GM23338 (cell line): ENCODE results near the gene BLTP2. TPM values are rescaled to one million over a fixed set of nuclear protein-coding genes. Genes with fewer than 3 reads are reported as not detected.

Source experiments
- ATAC-seq: fragments of 200-7000 bp; cut with Tn5 transposase; 3 replicates; pipeline ENCODE4 v1.9.1; 2020
- DNase-seq: peaks from one replicate; pipeline ENCODE4 v3.0.0-alpha.2; 2015; ENCODE audit warnings: low spot score
- H2AFZ ChIP-seq: fragments of 200-600 bp; sonication (generic); 2 replicates; pipeline ENCODE4 v1.8.0; 2016; ENCODE audit warnings: antibody characterized with exemption, mild to moderate bottlenecking, moderate library complexity
- H3F3A ChIP-seq: fragments of 200-600 bp; sonication (generic); replicated peaks from 2 replicates; pipeline ENCODE4 v1.8.0; 2017; ENCODE audit warnings: antibody characterized with exemption, mixed run types, low read depth
- H3K27ac ChIP-seq: fragments of 200-600 bp; sonication (generic); 2 replicates; pipeline ENCODE4 v1.6.1; 2016; ENCODE audit warnings: low read depth
- H3K27me3 ChIP-seq: fragments of 200-600 bp; sonication (generic); 2 replicates; pipeline ENCODE4 v1.8.0; 2016; ENCODE audit warnings: mild to moderate bottlenecking, mixed run types, moderate library complexity; ENCODE audit not compliant: insufficient read depth
- H3K36me3 ChIP-seq: fragments of 200-600 bp; sonication (generic); 2 replicates; pipeline ENCODE4 v1.8.0; 2016; ENCODE audit warnings: mild to moderate bottlenecking; ENCODE audit not compliant: insufficient read depth
- H3K4me1 ChIP-seq: fragments of 200-600 bp; sonication (generic); 2 replicates; pipeline ENCODE4 v1.8.0; 2016; ENCODE audit warnings: mild to moderate bottlenecking, moderate library complexity; ENCODE audit not compliant: insufficient read depth
- H3K4me2 ChIP-seq: fragments of 200-600 bp; sonication (generic); 2 replicates; pipeline ENCODE4 v1.7.1; 2017; ENCODE audit warnings: mixed run types
- H3K4me3 ChIP-seq: fragments of 200-600 bp; sonication (generic); 2 replicates; pipeline ENCODE4 v1.6.1; 2016; ENCODE audit warnings: mixed run types
- H3K79me2 ChIP-seq: fragments of 200-600 bp; sonication (generic); replicated peaks from 2 replicates; pipeline ENCODE4 v1.8.0; 2017; ENCODE audit warnings: mild to moderate bottlenecking; ENCODE audit not compliant: insufficient read depth
- H3K9me2 ChIP-seq: fragments of 200-600 bp; sonication (generic); 2 replicates; pipeline ENCODE4 v1.8.0; 2017; ENCODE audit not compliant: insufficient read depth
- H4K20me1 ChIP-seq: fragments of 200-600 bp; sonication (generic); replicated peaks from 2 replicates; pipeline ENCODE4 v1.8.0; 2017; ENCODE audit warnings: mild to moderate bottlenecking; ENCODE audit not compliant: insufficient read depth
- H3K27ac Mint-ChIP-seq: 2 replicates; pipeline ENCODE4 v1.8.0; 2020; ENCODE audit warnings: inconsistent platforms, mild to moderate bottlenecking, moderate library complexity, mixed read lengths
- H3K27me3 Mint-ChIP-seq: 3 replicates; pipeline ENCODE4 v1.8.0; 2022; ENCODE audit warnings: low read depth, mild to moderate bottlenecking, moderate library complexity, mixed read lengths, inconsistent platforms; ENCODE audit not compliant: insufficient read depth, poor library complexity
- H3K36me3 Mint-ChIP-seq: 3 replicates; pipeline ENCODE4 v1.8.0; 2021; ENCODE audit warnings: low read depth, mild to moderate bottlenecking, inconsistent platforms, moderate library complexity, mixed read lengths
- H3K4me1 Mint-ChIP-seq: 3 replicates; pipeline ENCODE4 v1.8.0; 2020; ENCODE audit warnings: mild to moderate bottlenecking, inconsistent platforms, mixed read lengths
- H3K4me3 Mint-ChIP-seq: 3 replicates; pipeline ENCODE4 v1.8.0; 2021; ENCODE audit warnings: moderate library complexity, mild to moderate bottlenecking, inconsistent platforms, mixed read lengths
- H3K9me3 Mint-ChIP-seq: 3 replicates; pipeline ENCODE4 v1.8.0; 2020; ENCODE audit warnings: moderate library complexity, mild to moderate bottlenecking, inconsistent platforms, mixed read lengths
- CREB1 ChIP-seq: fragments of 250-450 bp; sonication (Bioruptor Pico); IDR thresholded peaks from 2 replicates; pipeline ENCODE4 v1.5.0; 2020; ENCODE audit warnings: low read depth, mild to moderate bottlenecking, moderate library complexity
- CTCF ChIP-seq, 2 experiments: fragments of 200-600 bp in 1 of 2; sonication (generic) in 1 of 2; conservative IDR thresholded peaks; 2 replicates each; pipeline versions ENCODE4 v1.5.1 to v1.6.1; 2016 to 2017; ENCODE audit warnings: antibody characterized with exemption in 2 of 2, low read depth in 2 of 2, mild to moderate bottlenecking in 2 of 2, moderate library complexity in 1 of 2
- ETS1 ChIP-seq: IDR thresholded peaks from 2 replicates; pipeline ENCODE4 v1.6.1; 2016; ENCODE audit warnings: antibody characterized with exemption
- EZH2 ChIP-seq: fragments of 200-600 bp; sonication (generic); IDR thresholded peaks from one replicate; pipeline ENCODE4 v1.8.0; 2017; ENCODE audit warnings: antibody characterized with exemption, mild to moderate bottlenecking, low read depth; ENCODE audit not compliant: unreplicated experiment
- EZH2phosphoT487 ChIP-seq: fragments of 200-600 bp; sonication (generic); IDR thresholded peaks from one replicate; pipeline ENCODE4 v1.8.1; 2018; ENCODE audit warnings: antibody characterized with exemption; ENCODE audit not compliant: unreplicated experiment
- JUNB ChIP-seq: IDR thresholded peaks from one replicate; pipeline ENCODE4 v1.6.1; 2016; ENCODE audit warnings: antibody characterized with exemption; ENCODE audit not compliant: unreplicated experiment
- NANOG ChIP-seq: IDR thresholded peaks from 2 replicates; pipeline ENCODE4 v1.6.1; 2016; ENCODE audit warnings: antibody characterized with exemption, borderline replicate concordance
- POLR2AphosphoS5 ChIP-seq: IDR thresholded peaks from 2 replicates; pipeline ENCODE4 v1.6.1; 2016; ENCODE audit warnings: antibody characterized with exemption, low read depth
- REST ChIP-seq: IDR thresholded peaks from one replicate; pipeline ENCODE4 v1.6.1; 2018; ENCODE audit warnings: antibody characterized with exemption; ENCODE audit not compliant: unreplicated experiment
- STAT1 ChIP-seq: IDR thresholded peaks from one replicate; pipeline ENCODE4 v1.6.1; 2016; ENCODE audit warnings: antibody characterized with exemption; ENCODE audit not compliant: unreplicated experiment
- ZNF114 ChIP-seq: fragments of 250-450 bp; sonication (Bioruptor Pico); IDR thresholded peaks from 2 replicates; pipeline ENCODE4 v1.5.0; 2020; ENCODE audit warnings: mild to moderate bottlenecking, moderate library complexity
- ZNF331 ChIP-seq: fragments of 250-450 bp; sonication (Bioruptor Pico); IDR thresholded peaks from 2 replicates; pipeline ENCODE4 v1.5.0; 2020; ENCODE audit warnings: low read depth, mild to moderate bottlenecking, moderate library complexity
- ZNF462 ChIP-seq: fragments of 250-450 bp; sonication (Bioruptor Pico); IDR thresholded peaks from 2 replicates; pipeline ENCODE4 v1.5.0; 2020; ENCODE audit warnings: mild to moderate bottlenecking, moderate library complexity
- polyA plus RNA-seq: library from polyadenylated mRNA; unstranded; fragments of >200 nt; fragmentation: Nextera tagmentation; extraction: Ambion mirVana; gene quantifications from 2 replicates; pipeline ENCODE4 v1.2.1, GENCODE V29; 2016
- total RNA-seq: library from RNA; depleted of rRNA; stranded (reverse); fragments of >200 nt; shearing (Covaris generic); gene quantifications from 2 replicates; pipeline ENCODE4 v1.2.3, GENCODE V29; 2014

The BLTP2 gene
- total and polyA plus RNA-seq, 2 experiments from 2014 or later = 58.6 to 166 TPM

DNA sequence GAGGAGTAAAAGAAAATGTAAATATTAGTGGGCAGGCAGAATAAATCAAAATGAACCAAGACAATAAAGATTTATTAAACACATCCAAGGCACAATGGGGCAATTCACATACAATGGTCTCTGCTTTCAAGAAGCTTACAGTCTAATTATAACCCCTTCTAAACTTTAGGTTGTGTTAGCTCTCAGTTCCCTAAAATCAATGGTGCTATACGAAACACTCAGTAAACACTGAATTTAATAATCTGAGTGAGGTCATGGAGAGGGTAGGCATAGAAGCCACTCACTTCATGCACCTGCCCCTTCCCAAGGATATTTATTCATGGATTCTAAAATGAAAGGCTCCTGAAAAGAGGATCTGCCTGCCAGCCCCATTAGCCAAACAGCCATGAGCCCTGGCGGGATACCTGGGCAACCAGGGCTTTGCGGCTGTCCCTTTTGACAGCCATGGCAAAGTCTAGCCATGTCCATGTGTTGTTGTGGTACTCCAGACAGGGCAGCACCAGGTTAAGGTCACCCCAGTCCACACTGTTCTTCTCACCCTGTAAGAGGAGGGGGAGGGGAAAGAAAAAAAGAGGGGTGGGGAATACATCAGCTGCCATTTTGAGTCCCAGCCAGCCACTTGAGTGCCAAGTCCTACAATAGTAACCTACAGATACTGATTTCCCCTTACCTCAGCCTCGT is 29.6 kb downstream of the BLTP2 start:
- Mint-ChIP-seq H3K9me3 (no peaks in the 10 kb centered on the region), H3K27me3 (no peaks in the 10 kb centered on the region), H3K27ac (no peak overlapping the region), H3K36me3 (peaks cover 93% of the 10 kb centered on the region), H3K4me1 (no peaks in the 10 kb centered on the region), H3K4me3 (no peak overlapping the region)
- Histone ChIP-seq H3K27me3 (no peaks in the 10 kb centered on the region), H4K20me1 (peaks cover 47% of the 10 kb centered on the region), H3K27ac (no peak overlapping the region), H3K79me2 (no peaks in the 10 kb centered on the region), H2AFZ (no peak overlapping the region), H3K4me1 (no peaks in the 10 kb centered on the region), H3K36me3 (peaks cover 66% of the 10 kb centered on the region), H3K9me2 (no peaks in the 10 kb centered on the region), H3F3A (peaks cover 8% of the 10 kb centered on the region), H3K4me3 (no peak overlapping the region), H3K4me2 (no peak overlapping the region)
- ATAC-seq (no peak), DNase-seq (no peak)
- no peak for TF ChIP-seq EZH2
- TF ChIP-seq ZNF114 (CRISPR knock-in tag) = no peak
- no peak for TF ChIP-seq CREB1 (CRISPR knock-in tag)
- TF ChIP-seq POLR2AphosphoS5 = no peak
- TF ChIP-seq REST = no peak
- TF ChIP-seq ZNF331 (CRISPR knock-in tag) = no peak
- TF ChIP-seq CTCF (conservative IDR thresholded peaks at IDR 0.05; ENCODE audit: low read depth in 2 of 2) = no peak
- TF ChIP-seq ETS1 = no peak
- no peak for TF ChIP-seq ZNF462 (CRISPR knock-in tag)
- no peak for TF ChIP-seq EZH2phosphoT487
- no peak for TF ChIP-seq STAT1
- no peak for TF ChIP-seq NANOG
- TF ChIP-seq JUNB = no peak
